GM12892 (cell line): Measurements from ENCODE around the gene SFR1.
A peak's percentile ranks its signal among the peaks of the same experiment; 100 is the strongest.

Experiments
- POLR2A ChIP-seq: IDR thresholded peaks from 2 replicates; pipeline ENCODE4 v1.6.1; 2011; ENCODE audit warnings: low read depth, low read length, control low read depth
- POLR2AphosphoS5 ChIP-seq: IDR thresholded peaks from 2 replicates; pipeline ENCODE4 v1.6.1; 2011; ENCODE audit warnings: low read depth, low read length, control low read depth
- TAF1 ChIP-seq: IDR thresholded peaks from 2 replicates; pipeline ENCODE4 v1.6.1; 2011; ENCODE audit warnings: low read depth, mild to moderate bottlenecking, control low read depth, low read length, borderline replicate concordance

- TF ChIP-seq POLR2A: peak; percentile 94
- TF ChIP-seq POLR2AphosphoS5: peak; percentile 89
- TF ChIP-seq TAF1: peak; percentile 90; the same call in 1 of the 2 replicates
Measured at GRCh38 chr10:104121485-104122224, at the start of gene SFR1.
